Natural killer cell (primary cell): ENCODE results near the gene MYO9A. TPM values are rescaled to one million over a fixed set of nuclear protein-coding genes. Genes with fewer than 3 reads are reported as not detected.

Source experiments
- ATAC-seq, 3 donors: fragments of 150-1000 bp in 2 of 3; fragments of 200-7000 bp in 1 of 3; cut with Tn5 transposase; 1 replicate in 1 of 3; 2 replicates in 2 of 3; pipeline ENCODE4 v1.10.0; 2021; ENCODE audit warnings: mild to moderate bottlenecking in 2 of 3, moderate library complexity in 2 of 3
- DNase-seq, 2 donors: peaks; one replicate each; pipeline versions ENCODE4 v3.0.0 to v3.0.0-alpha.2; 2013 to 2021; ENCODE audit warnings: mixed read lengths in 1 of 2
- H3K27ac ChIP-seq: one replicate; pipeline ENCODE4 v1.5.1; 2013; ENCODE audit warnings: mild to moderate bottlenecking, low read length
- H3K27me3 ChIP-seq: one replicate; pipeline ENCODE4 v1.6.1; 2013; ENCODE audit warnings: low read length; ENCODE audit not compliant: control insufficient read depth, insufficient read depth
- H3K36me3 ChIP-seq: one replicate; pipeline ENCODE4 v1.6.1; 2013; ENCODE audit warnings: low read length; ENCODE audit not compliant: control insufficient read depth, insufficient read depth
- H3K4me1 ChIP-seq: one replicate; pipeline ENCODE4 v1.6.1; 2013; ENCODE audit warnings: low read length; ENCODE audit not compliant: control insufficient read depth, insufficient read depth
- H3K4me3 ChIP-seq: one replicate; pipeline ENCODE4 v1.5.1; 2013; ENCODE audit warnings: low read length
- H3K9me3 ChIP-seq: one replicate; pipeline ENCODE4 v1.6.1; 2013; ENCODE audit warnings: low read length; ENCODE audit not compliant: control insufficient read depth, insufficient read depth
- H3K27ac Mint-ChIP-seq, 2 donors: one replicate each; pipeline ENCODE4 v1.8.0; 2022; ENCODE audit warnings: mild to moderate bottlenecking in 2 of 2, mixed read lengths in 2 of 2, moderate library complexity in 1 of 2
- H3K27me3 Mint-ChIP-seq, 2 donors: one replicate each; pipeline ENCODE4 v1.8.0; 2022; ENCODE audit warnings: low read depth in 2 of 2, mixed read lengths in 2 of 2
- H3K36me3 Mint-ChIP-seq: one replicate; pipeline ENCODE4 v1.8.0; 2022; ENCODE audit warnings: mixed read lengths
- H3K4me1 Mint-ChIP-seq, 2 donors: one replicate each; pipeline ENCODE4 v1.8.0; 2022; ENCODE audit warnings: mixed read lengths in 2 of 2
- H3K4me3 Mint-ChIP-seq: one replicate; pipeline ENCODE4 v1.8.0; 2022; ENCODE audit warnings: mild to moderate bottlenecking, moderate library complexity, mixed read lengths
- H3K9me3 Mint-ChIP-seq, 2 donors: one replicate each; pipeline ENCODE4 v1.8.0; 2022; ENCODE audit warnings: mixed read lengths in 2 of 2
- WGBS: methylation state at CpG from one replicate; pipeline ENCODE4 v1.1.7; 2013; ENCODE audit warnings: missing lambda C conversion rate; ENCODE audit not compliant: insufficient coverage; 5-methylcytosine and 5-hydroxymethylcytosine counted together
- intact Hi-C: fragments of 100-400 bp; cut with micrococcal nuclease; formaldehyde crosslinking; loops from one replicate; pipeline ENCODE4 v1.14.2; 2022
- total RNA-seq, 4 donors: library from RNA; stranded (reverse); fragments of 120-200 nt in 1 of 4; gene quantifications; one replicate each; pipeline versions ENCODE4 v1.2.3 to v1.2.4, GENCODE V29; 2013 to 2022
- TF ChIP-seq, protein P1 (sequence below): fragments of 200-600 bp; IDR thresholded peaks from one replicate; pipeline ENCODE4 v1.8.0; 2022; ENCODE audit warnings: antibody characterized with exemption

Gene MYO9A
- total RNA-seq, 3 donors from 2014 or later (not counting 1 experiment from before 2014, with no cell fraction given): 36.3 to 40.4 (median 37.3) TPM

DNA sequence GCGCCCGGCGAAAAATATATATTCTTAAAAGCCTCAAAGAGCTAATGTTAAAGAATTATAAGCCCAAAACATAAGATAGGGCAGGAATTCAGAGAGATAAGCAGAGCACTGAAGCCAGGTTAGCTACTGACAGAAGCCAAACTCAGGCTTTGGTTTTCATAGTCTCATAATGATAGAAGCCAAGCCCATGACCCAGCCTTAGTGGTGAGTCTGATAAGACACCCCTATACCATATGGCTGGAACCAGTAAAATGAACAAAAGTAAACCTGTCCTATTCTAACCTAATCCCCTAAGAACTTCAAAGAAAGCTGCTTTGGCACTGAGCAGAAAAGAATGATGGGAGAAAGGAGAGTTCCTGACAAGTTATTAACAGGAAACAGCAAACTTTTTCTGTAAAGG is 25.9 kb downstream of the MYO9A start:
- WGBS: 100% methylated on average over 3 of the region's 3 CpGs
- H3K27me3 Mint-ChIP-seq: no peaks in the 10 kb centered on the region
- ATAC-seq: no peak

DNA sequence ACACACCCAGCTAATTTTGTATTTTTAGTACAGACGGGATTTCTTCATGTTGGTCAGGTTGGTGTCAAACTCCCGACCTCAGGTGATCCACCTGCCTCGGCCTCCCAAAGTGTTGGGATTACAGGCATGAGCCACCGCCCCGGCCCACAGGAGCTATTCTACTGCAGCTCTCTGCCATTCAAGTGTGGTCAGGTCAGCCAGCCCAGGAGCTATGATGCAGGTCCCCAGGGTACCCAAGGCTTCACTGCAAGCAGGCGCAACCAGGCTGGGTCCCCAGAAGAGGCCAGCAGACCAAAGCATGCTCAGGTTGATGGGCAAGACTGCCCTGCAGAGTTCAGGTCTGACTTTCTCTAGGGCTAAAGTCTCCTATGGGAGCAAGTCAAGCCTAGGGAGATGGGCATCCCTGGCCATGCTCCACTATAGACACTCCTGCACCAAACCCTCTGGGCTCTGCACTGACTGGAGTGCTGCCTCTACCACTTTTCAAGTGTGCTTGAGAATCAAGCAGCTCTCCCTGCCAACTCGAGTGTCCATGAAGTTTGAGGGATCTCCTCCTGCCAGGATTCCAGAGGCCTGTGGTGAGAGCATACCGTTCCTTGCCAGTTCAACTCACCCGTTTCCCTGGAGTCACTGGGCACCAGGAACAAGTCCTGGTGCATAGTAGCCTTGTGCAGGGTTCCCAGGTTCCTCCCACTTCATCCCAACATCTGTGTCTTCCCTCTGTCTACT is 30.9 kb downstream of the MYO9A start:
- H3K36me3 Mint-ChIP-seq: no peaks in the 10 kb centered on the region
- Histone ChIP-seq H3K27me3 (no peaks in the 10 kb centered on the region), H3K27ac (no peak overlapping the region), H3K36me3 (no peaks in the 10 kb centered on the region), H3K4me1 (no peaks in the 10 kb centered on the region), H3K4me3 (no peak overlapping the region), H3K9me3 (no peaks in the 10 kb centered on the region)
- intact Hi-C loops: no loop called here
- no peaks in the 10 kb centered on the region for H3K27me3 Mint-ChIP-seq
- no peak overlapping the region for H3K4me3 Mint-ChIP-seq
- WGBS: 97% methylated on average over 9 of the region's 9 CpGs
- H3K4me1 Mint-ChIP-seq: peaks cover 21 to 29% of the 10 kb centered on the region in 2 donors
- H3K9me3 Mint-ChIP-seq: no peaks in the 10 kb centered on the region
- ATAC-seq: no peak
- TF ChIP-seq, protein P1, sequence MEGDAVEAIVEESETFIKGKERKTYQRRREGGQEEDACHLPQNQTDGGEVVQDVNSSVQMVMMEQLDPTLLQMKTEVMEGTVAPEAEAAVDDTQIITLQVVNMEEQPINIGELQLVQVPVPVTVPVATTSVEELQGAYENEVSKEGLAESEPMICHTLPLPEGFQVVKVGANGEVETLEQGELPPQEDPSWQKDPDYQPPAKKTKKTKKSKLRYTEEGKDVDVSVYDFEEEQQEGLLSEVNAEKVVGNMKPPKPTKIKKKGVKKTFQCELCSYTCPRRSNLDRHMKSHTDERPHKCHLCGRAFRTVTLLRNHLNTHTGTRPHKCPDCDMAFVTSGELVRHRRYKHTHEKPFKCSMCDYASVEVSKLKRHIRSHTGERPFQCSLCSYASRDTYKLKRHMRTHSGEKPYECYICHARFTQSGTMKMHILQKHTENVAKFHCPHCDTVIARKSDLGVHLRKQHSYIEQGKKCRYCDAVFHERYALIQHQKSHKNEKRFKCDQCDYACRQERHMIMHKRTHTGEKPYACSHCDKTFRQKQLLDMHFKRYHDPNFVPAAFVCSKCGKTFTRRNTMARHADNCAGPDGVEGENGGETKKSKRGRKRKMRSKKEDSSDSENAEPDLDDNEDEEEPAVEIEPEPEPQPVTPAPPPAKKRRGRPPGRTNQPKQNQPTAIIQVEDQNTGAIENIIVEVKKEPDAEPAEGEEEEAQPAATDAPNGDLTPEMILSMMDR: no peak
- no peak overlapping the region for H3K27ac Mint-ChIP-seq
- no peak for DNase-seq

More for the DNA sequence above, 25.9 kb downstream of the MYO9A start:
- Mint-ChIP-seq H3K36me3 (no peaks in the 10 kb centered on the region), H3K4me1 (peaks cover 27 to 36% of the 10 kb centered on the region in 2 donors), H3K27ac (no peak overlapping the region), H3K4me3 (no peak overlapping the region), H3K9me3 (no peaks in the 10 kb centered on the region)
- intact Hi-C loops: no loop called here
- TF ChIP-seq, protein P1: no peak
- Histone ChIP-seq H3K27me3 (no peaks in the 10 kb centered on the region), H3K36me3 (no peaks in the 10 kb centered on the region), H3K4me1 (no peaks in the 10 kb centered on the region), H3K27ac (no peak overlapping the region), H3K9me3 (no peaks in the 10 kb centered on the region), H3K4me3 (no peak overlapping the region)
- no peak for DNase-seq

DNA sequence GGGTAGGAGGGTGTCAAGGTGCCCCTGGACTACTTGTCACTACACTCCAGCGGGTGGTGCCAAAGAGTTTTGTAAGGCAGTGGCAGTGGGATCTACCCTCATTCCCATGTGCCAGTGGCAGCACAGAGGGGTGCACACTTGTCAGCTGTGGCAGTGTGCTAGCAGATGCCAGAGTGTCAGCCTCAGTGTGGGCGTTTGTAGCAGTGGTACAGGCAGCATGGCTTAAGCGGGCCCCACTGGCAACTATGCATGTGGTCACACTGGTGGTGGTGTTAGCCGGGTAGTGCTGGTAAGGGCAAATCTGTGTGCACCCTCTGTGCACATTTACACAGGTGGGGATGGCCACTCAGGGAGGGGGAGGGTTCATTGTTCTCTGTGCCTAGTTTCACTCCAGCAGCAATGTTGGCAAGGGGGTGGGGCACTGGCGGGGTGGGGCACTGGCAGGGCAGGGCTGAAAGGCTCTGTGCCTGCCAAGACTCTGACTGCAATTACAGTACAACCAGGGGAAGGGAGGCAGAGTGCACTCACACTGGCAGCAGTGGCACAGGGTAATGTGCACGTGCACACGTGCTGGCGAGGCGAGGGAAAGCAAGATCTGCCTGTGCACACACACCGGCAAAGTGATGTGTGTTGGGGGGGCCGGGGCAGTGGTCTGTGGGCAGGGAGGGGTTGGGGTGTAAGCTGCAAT is 31.8 kb downstream of the MYO9A start:
- H3K27me3 Mint-ChIP-seq: no peaks in the 10 kb centered on the region
- 94% methylated on average over 11 of the region's 11 CpGs for WGBS
- H3K27ac ChIP-seq: no peak overlapping the region
- H3K4me1 Mint-ChIP-seq: peaks cover 18 to 23% of the 10 kb centered on the region in 2 donors
- DNase-seq (no peak), ATAC-seq (no peak)
- intact Hi-C loops: no loop called here
- H3K27me3 ChIP-seq: no peaks in the 10 kb centered on the region
- TF ChIP-seq, protein P1: no peak
- H3K9me3 Mint-ChIP-seq: no peaks in the 10 kb centered on the region
- no peaks in the 10 kb centered on the region for H3K36me3 ChIP-seq
- H3K9me3 ChIP-seq: no peaks in the 10 kb centered on the region
- no peak overlapping the region for H3K4me3 ChIP-seq
- H3K4me1 ChIP-seq: no peaks in the 10 kb centered on the region
- H3K36me3 Mint-ChIP-seq: no peaks in the 10 kb centered on the region
- no peak overlapping the region for H3K27ac Mint-ChIP-seq
- H3K4me3 Mint-ChIP-seq: no peak overlapping the region
